ENCODE data around the gene OR2M7. TPM values are rescaled to one million over a fixed set of nuclear protein-coding genes. Genes with fewer than 3 reads are reported as not detected.

OR2M7 gene
- total RNA-seq, 1 donor from 2014 or later: not detected

GRCh38 chr1:248277876-248278275 lies 46.5 kb downstream of the OR2M7 start, which contains the start of gene OR2T33:
TSS of gene OR2T33 (minus strand) at chr1:248277976. CDS start at chr1:248273814, 4,162 bp downstream.
- Mint-ChIP-seq H3K36me3 (ENCODE audit: low read depth) (no peaks in the 10 kb centered on the region), H3K27me3 (no peaks in the 10 kb centered on the region), H3K4me1 (no peaks in the 10 kb centered on the region), H3K27ac (no peak within 1 kb of the TSS), H3K4me3 (no peak within 1 kb of the TSS), H3K9me3 (no peaks in the 10 kb centered on the region)
- intact Hi-C loops (cut with micrococcal nuclease): no loop called here
- DNase-seq: no peak

Other genes with a start within 250 kb of the OR2M7 start
- not detected in 2 replicates for gene OR2L13, start 229.4 kb downstream of the OR2M7 start, total RNA-seq
- gene OR2M5, start 179.4 kb downstream of the OR2M7 start, total RNA-seq: not detected in 2 replicates
- not detected in 2 replicates for gene OR2M2, start 149.7 kb downstream of the OR2M7 start, total RNA-seq
- not detected in 2 replicates for gene OR2M3, start 127.3 kb downstream of the OR2M7 start, total RNA-seq
- not detected in 2 replicates for gene OR2M4, start 93.2 kb downstream of the OR2M7 start, total RNA-seq
- gene OR2T33, start 46.6 kb downstream of the OR2M7 start, total RNA-seq: not detected in 2 replicates
- not detected in 2 replicates for gene OR2T12, start 21.1 kb downstream of the OR2M7 start, total RNA-seq
- not detected in 2 replicates for gene OR14C36, start 24.2 kb upstream of the OR2M7 start, total RNA-seq
- gene OR2T4, start 37.1 kb upstream of the OR2M7 start, total RNA-seq: not detected in 2 replicates
- gene OR2T6, start 51.2 kb upstream of the OR2M7 start, total RNA-seq: not detected in 2 replicates
- not detected in 2 replicates for gene OR2T1, start 78.5 kb upstream of the OR2M7 start, total RNA-seq
- not detected in 2 replicates for gene OR2T2, start 121.1 kb upstream of the OR2M7 start, total RNA-seq
- gene OR2T3, start 148.8 kb upstream of the OR2M7 start, total RNA-seq: not detected in 2 replicates
- gene OR2T5, start 164.0 kb upstream of the OR2M7 start, total RNA-seq: not detected in 2 replicates
- gene OR2G6, start 183.5 kb upstream of the OR2M7 start, total RNA-seq: not detected in 2 replicates
- not detected in 2 replicates for gene OR2T29, start 238.2 kb upstream of the OR2M7 start, total RNA-seq

All from activated CD4-positive, alpha-beta T cell treated with anti-CD3 and anti-CD28 coated beads, Interleukin-2, amount 10 ng/mL, durations not matched to agents 24 days and 14 days (primary cell).